Glutamatergic neuron (in vitro differentiated cells): ENCODE data around the gene JAZF1. TPM values are rescaled to one million over a fixed set of nuclear protein-coding genes. Genes with fewer than 3 reads are reported as not detected.

Source experiments
- DNase-seq: peaks from one replicate; pipeline ENCODE4 v3.0.0; 2022
- H3K27ac Mint-ChIP-seq: one replicate; pipeline ENCODE4 v1.8.0; 2020; ENCODE audit warnings: mild to moderate bottlenecking, mixed read lengths, inconsistent platforms; ENCODE audit not compliant: unreplicated experiment
- H3K27me3 Mint-ChIP-seq: one replicate; pipeline ENCODE4 v1.8.0; 2020; ENCODE audit warnings: mild to moderate bottlenecking, moderate library complexity, mixed read lengths, inconsistent platforms; ENCODE audit not compliant: unreplicated experiment
- H3K36me3 Mint-ChIP-seq: one replicate; pipeline ENCODE4 v1.8.0; 2020; ENCODE audit warnings: mild to moderate bottlenecking, mixed read lengths, inconsistent platforms; ENCODE audit not compliant: unreplicated experiment
- H3K4me1 Mint-ChIP-seq: one replicate; pipeline ENCODE4 v1.8.0; 2020; ENCODE audit warnings: mild to moderate bottlenecking, low read depth, mixed read lengths, inconsistent platforms; ENCODE audit not compliant: unreplicated experiment
- H3K4me3 Mint-ChIP-seq: one replicate; pipeline ENCODE4 v1.8.0; 2020; ENCODE audit warnings: mild to moderate bottlenecking, mixed read lengths, inconsistent platforms; ENCODE audit not compliant: unreplicated experiment
- H3K9me3 Mint-ChIP-seq: one replicate; pipeline ENCODE4 v1.8.0; 2020; ENCODE audit warnings: mild to moderate bottlenecking, moderate library complexity, mixed read lengths, inconsistent platforms; ENCODE audit not compliant: unreplicated experiment
- CTCF ChIP-seq: fragments of 200-600 bp; sonication (generic); IDR thresholded peaks from one replicate; pipeline ENCODE4 v1.5.0; 2021; ENCODE audit not compliant: partially characterized antibody, unreplicated experiment
- total RNA-seq: library from RNA; stranded (reverse); fragmentation: NEBNext Ultra II Directional; extraction: Animal tissue kit (Norgen Biotek cat#: 25700); gene quantifications from one replicate; pipeline ENCODE4 v1.2.1, GENCODE V29; 2021; ENCODE audit not compliant: unreplicated experiment

The JAZF1 gene
- total RNA-seq, 1 donor from 2014 or later = 14.1 TPM

GRCh38 chr7:27883696-27884095 is 296.9 kb downstream of the JAZF1 start:
- no peaks in the 10 kb centered on the region for H3K36me3 Mint-ChIP-seq
- no peak overlapping the region for H3K4me3 Mint-ChIP-seq
- no peak for DNase-seq
- H3K27ac Mint-ChIP-seq = no peak overlapping the region
- TF ChIP-seq CTCF = no peak
- no peaks in the 10 kb centered on the region for H3K9me3 Mint-ChIP-seq
- H3K27me3 Mint-ChIP-seq = no peaks in the 10 kb centered on the region
- peaks cover 3% of the 10 kb centered on the region for H3K4me1 Mint-ChIP-seq

- no peaks in the 10 kb centered on the region for H3K9me3 Mint-ChIP-seq
- H3K36me3 Mint-ChIP-seq = peaks cover 8% of the 10 kb centered on the region
- no peak overlapping the region for H3K4me3 Mint-ChIP-seq
- H3K27ac Mint-ChIP-seq = no peak overlapping the region
- no peak for TF ChIP-seq CTCF
- DNase-seq = no peak
- H3K27me3 Mint-ChIP-seq = no peaks in the 10 kb centered on the region
- peaks cover 9% of the 10 kb centered on the region for H3K4me1 Mint-ChIP-seq
These were observed 303.8 kb downstream of the JAZF1 start for GRCh38 chr7:27876756-27877155.

- Mint-ChIP-seq H3K27me3 (no peaks in the 10 kb centered on the region), H3K9me3 (no peaks in the 10 kb centered on the region), H3K4me1 (peaks cover 9% of the 10 kb centered on the region), H3K27ac (no peak overlapping the region), H3K36me3 (peaks cover 8% of the 10 kb centered on the region), H3K4me3 (no peak overlapping the region)
- no peak for DNase-seq
- no peak for TF ChIP-seq CTCF
These were observed 304.8 kb downstream of the JAZF1 start for GRCh38 chr7:27875832-27876231.

- H3K4me1 Mint-ChIP-seq = peaks cover 9% of the 10 kb centered on the region
- DNase-seq = no peak
- H3K36me3 Mint-ChIP-seq = peaks cover 8% of the 10 kb centered on the region
- H3K9me3 Mint-ChIP-seq = no peaks in the 10 kb centered on the region
- H3K4me3 Mint-ChIP-seq = no peak overlapping the region
- TF ChIP-seq CTCF = no peak
- H3K27me3 Mint-ChIP-seq = no peaks in the 10 kb centered on the region
- no peak overlapping the region for H3K27ac Mint-ChIP-seq
These were observed 305.5 kb downstream of the JAZF1 start for GRCh38 chr7:27875061-27875460.

- TF ChIP-seq CTCF = no peak
- no peak overlapping the region for H3K27ac Mint-ChIP-seq
- H3K4me1 Mint-ChIP-seq = peaks cover 9% of the 10 kb centered on the region
- H3K4me3 Mint-ChIP-seq = no peak overlapping the region
- no peaks in the 10 kb centered on the region for H3K27me3 Mint-ChIP-seq
- H3K36me3 Mint-ChIP-seq = peaks cover 8% of the 10 kb centered on the region
- no peaks in the 10 kb centered on the region for H3K9me3 Mint-ChIP-seq
- no peak for DNase-seq
These were observed 306.3 kb downstream of the JAZF1 start for GRCh38 chr7:27873981-27874957.
